Measurements from ENCODE around the gene POLN.

- no peak for TF ChIP-seq POLR2AphosphoS5 (IDR thresholded peaks at IDR 0.05)
- no peak for TF ChIP-seq CTCF (IDR thresholded peaks at IDR 0.05)
These were observed 195.6 kb downstream of the POLN start for GRCh38 chr4:2046031-2046961.
